ENCODE results near the gene MRPL27. TPM values are rescaled to one million over a fixed set of nuclear protein-coding genes. Genes with fewer than 3 reads are reported as not detected.

MRPL27 gene
- total and polyA plus RNA-seq, 2 donors (not counting 1 experiment from before 2014, with no cell fraction given): 32.5 to 40.2 TPM

DNA sequence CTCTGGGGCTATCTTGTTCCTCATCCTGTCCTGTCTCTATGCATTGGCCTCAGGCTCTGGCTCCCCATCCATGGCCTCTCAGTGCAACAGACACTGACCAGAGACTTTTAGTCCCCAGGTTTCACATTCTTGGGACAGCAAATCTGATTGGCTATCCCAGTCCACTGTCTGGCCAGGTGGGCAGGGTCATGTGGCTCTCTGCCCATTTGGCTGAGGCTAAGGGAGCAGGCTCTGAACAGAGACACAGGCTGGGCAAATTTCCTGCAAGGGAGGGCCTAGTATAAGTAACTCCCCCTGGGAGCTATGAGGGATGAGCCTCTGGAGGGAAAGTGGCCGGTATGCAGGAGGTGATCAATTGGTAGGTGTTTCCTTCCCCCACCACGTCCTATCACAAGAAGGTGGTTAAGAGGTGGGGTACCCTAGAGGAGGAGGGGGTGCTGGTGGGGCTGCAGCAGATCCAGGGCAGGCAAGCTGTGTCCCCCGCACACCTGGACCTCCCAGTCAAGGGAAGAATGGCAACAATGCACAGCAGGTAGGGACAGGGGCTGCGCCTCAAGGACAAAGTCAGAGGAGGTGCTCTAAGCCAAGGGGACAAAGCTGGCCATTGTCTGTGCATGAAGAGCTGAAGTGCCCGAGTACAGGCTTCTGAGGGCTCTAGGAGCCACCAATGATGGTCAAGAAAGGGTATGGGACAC is 13.8 kb downstream of the MRPL27 start:
- TF ChIP-seq, protein P1, sequence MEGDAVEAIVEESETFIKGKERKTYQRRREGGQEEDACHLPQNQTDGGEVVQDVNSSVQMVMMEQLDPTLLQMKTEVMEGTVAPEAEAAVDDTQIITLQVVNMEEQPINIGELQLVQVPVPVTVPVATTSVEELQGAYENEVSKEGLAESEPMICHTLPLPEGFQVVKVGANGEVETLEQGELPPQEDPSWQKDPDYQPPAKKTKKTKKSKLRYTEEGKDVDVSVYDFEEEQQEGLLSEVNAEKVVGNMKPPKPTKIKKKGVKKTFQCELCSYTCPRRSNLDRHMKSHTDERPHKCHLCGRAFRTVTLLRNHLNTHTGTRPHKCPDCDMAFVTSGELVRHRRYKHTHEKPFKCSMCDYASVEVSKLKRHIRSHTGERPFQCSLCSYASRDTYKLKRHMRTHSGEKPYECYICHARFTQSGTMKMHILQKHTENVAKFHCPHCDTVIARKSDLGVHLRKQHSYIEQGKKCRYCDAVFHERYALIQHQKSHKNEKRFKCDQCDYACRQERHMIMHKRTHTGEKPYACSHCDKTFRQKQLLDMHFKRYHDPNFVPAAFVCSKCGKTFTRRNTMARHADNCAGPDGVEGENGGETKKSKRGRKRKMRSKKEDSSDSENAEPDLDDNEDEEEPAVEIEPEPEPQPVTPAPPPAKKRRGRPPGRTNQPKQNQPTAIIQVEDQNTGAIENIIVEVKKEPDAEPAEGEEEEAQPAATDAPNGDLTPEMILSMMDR (IDR thresholded peaks at IDR 0.05): no peak
- no peak for TF ChIP-seq EZH2 (IDR thresholded peaks at IDR 0.05; ENCODE audit: borderline replicate concordance, insufficient read depth, low read depth, low read length, poor library complexity, severe bottlenecking)
- no peaks in the 10 kb centered on the region for H3K9me3 ChIP-seq (ENCODE audit: control extremely low read depth in 1 of 3, control insufficient read depth in 2 of 3, insufficient read depth in 1 of 3, low read length in 2 of 3)
- H4K20me1 ChIP-seq (ENCODE audit: control insufficient read depth, insufficient read depth, low read length, poor library complexity, severe bottlenecking): peaks cover 13% of the 10 kb centered on the region
- H3K4me1 ChIP-seq (ENCODE audit: control insufficient read depth in 2 of 2, insufficient read depth in 2 of 2, low read length in 2 of 2): peaks cover 5 to 8% of the 10 kb centered on the region in 2 donors
- no peak overlapping the region for H2AFZ ChIP-seq (ENCODE audit: insufficient read depth, low read depth, low read length, poor library complexity, severe bottlenecking)
- Mint-ChIP-seq H3K4me1 (peaks cover 8% of the 10 kb centered on the region), H3K27ac (no peak overlapping the region), H3K4me3 (no peak overlapping the region), H3K9me3 (ENCODE audit: insufficient read depth) (no peaks in the 10 kb centered on the region), H3K27me3 (no peaks in the 10 kb centered on the region)
- H3K4me2 ChIP-seq (replicated peaks; ENCODE audit: low read depth, low read length, poor library complexity, severe bottlenecking): no peak overlapping the region
- H3K36me3 ChIP-seq (replicated peaks in 1 of 2; ENCODE audit: control extremely low read depth in 1 of 2, control insufficient read depth in 1 of 2, extremely low read depth in 1 of 2, insufficient read depth in 2 of 2, low read length in 1 of 2): peaks cover 0 to 43% of the 10 kb centered on the region in 2 experiments
- no peak for ATAC-seq (ENCODE audit: low read depth)
- POLR2A ChIA-PET: no interaction called here
- 97% methylated on average over 3 of the region's 5 CpGs for WGBS (ENCODE audit: insufficient coverage)
- H3K9ac ChIP-seq (ENCODE audit: low read length): no peak overlapping the region
- no peak for DNase-seq
- intact Hi-C loops (cut with micrococcal nuclease): no loop called here
- no peak overlapping the region for H3K4me3 ChIP-seq (ENCODE audit: control extremely low read depth in 1 of 5, extremely low read depth in 1 of 5, insufficient read depth in 1 of 5, low read depth in 2 of 5, low read length in 4 of 5)
- H3K79me2 ChIP-seq (ENCODE audit: control insufficient read depth, insufficient read depth, low read length): peaks cover 4% of the 10 kb centered on the region
- no peak overlapping the region for H3K27ac ChIP-seq (ENCODE audit: low read length in 2 of 2)
- CTCF ChIA-PET: interaction anchor here (0.9 to 5.0 kb wide), 5 partner anchors 10 to 142 kb away, joined by 3 to 43 read pairs (median 18); partner anchors contain the start of genes LRRC59 and RSAD1
- H3K27me3 ChIP-seq (replicated peaks in 1 of 4; ENCODE audit: control extremely low read depth in 1 of 4, control insufficient read depth in 3 of 4, insufficient read depth in 4 of 4, low read length in 3 of 4): no peaks in the 10 kb centered on the region

DNA sequence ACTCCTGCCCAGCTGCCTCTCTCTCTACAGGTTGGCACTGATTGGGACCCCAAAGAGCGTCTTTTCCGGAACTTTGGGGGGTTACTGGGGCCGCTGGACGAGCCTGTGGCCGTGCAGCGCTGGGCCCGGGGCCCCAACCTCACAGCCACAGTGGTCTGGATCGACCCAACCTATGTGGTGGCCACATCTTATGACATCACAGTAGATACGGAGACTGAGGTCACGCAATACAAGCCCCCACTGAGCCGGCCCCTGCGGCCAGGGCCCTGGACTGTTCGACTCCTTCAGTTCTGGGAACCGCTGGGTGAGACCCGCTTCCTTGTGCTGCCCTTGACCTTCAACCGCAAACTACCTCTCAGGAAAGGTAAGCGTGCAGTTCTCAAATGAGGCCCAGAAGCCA is 14.8 kb downstream of the MRPL27 start:
- ChIA-PET CTCF (interaction anchor here (0.7 to 0.9 kb wide), 2 partner anchors 14 to 21 kb away, joined by 3 read pairs; no protein-coding TSS in a partner anchor), POLR2A (interaction anchor here (0.7 kb wide), 1 partner anchor 9 kb away, joined by 8 read pairs; no protein-coding TSS in a partner anchor)
- peaks cover 5 to 8% of the 10 kb centered on the region in 2 donors for H3K4me1 ChIP-seq (ENCODE audit: control insufficient read depth in 2 of 2, insufficient read depth in 2 of 2, low read length in 2 of 2)

More for the DNA sequence above, 14.8 kb downstream of the MRPL27 start:
- H3K4me1 Mint-ChIP-seq: peaks cover 8% of the 10 kb centered on the region
- Histone ChIP-seq H3K79me2 (ENCODE audit: control insufficient read depth, insufficient read depth, low read length) (peaks cover 4% of the 10 kb centered on the region), H3K27ac (ENCODE audit: low read length in 2 of 2) (no peak overlapping the region), H3K4me2 (replicated peaks; ENCODE audit: low read depth, low read length, poor library complexity, severe bottlenecking) (no peak overlapping the region), H3K36me3 (replicated peaks in 1 of 2; ENCODE audit: control extremely low read depth in 1 of 2, control insufficient read depth in 1 of 2, extremely low read depth in 1 of 2, insufficient read depth in 2 of 2, low read length in 1 of 2) (peaks cover 0 to 51% of the 10 kb centered on the region in 2 experiments), H2AFZ (ENCODE audit: insufficient read depth, low read depth, low read length, poor library complexity, severe bottlenecking) (no peak overlapping the region), H3K27me3 (replicated peaks in 1 of 4; ENCODE audit: control extremely low read depth in 1 of 4, control insufficient read depth in 3 of 4, insufficient read depth in 4 of 4, low read length in 3 of 4) (no peaks in the 10 kb centered on the region), H3K9me3 (ENCODE audit: control extremely low read depth in 1 of 3, control insufficient read depth in 2 of 3, insufficient read depth in 1 of 3, low read length in 2 of 3) (no peaks in the 10 kb centered on the region), H3K9ac (ENCODE audit: low read length) (no peak overlapping the region), H4K20me1 (ENCODE audit: control insufficient read depth, insufficient read depth, low read length, poor library complexity, severe bottlenecking) (peaks cover 13% of the 10 kb centered on the region), H3K4me3 (ENCODE audit: control extremely low read depth in 1 of 5, extremely low read depth in 1 of 5, insufficient read depth in 1 of 5, low read depth in 2 of 5, low read length in 4 of 5) (no peak overlapping the region)
- ATAC-seq (ENCODE audit: low read depth) (no peak), DNase-seq (no peak)
- TF ChIP-seq, protein P1 (IDR thresholded peaks at IDR 0.05): no peak
- TF ChIP-seq EZH2 (IDR thresholded peaks at IDR 0.05; ENCODE audit: borderline replicate concordance, insufficient read depth, low read depth, low read length, poor library complexity, severe bottlenecking): no peak
- H3K27me3 Mint-ChIP-seq: no peaks in the 10 kb centered on the region
- no peaks in the 10 kb centered on the region for H3K9me3 Mint-ChIP-seq (ENCODE audit: insufficient read depth)
- H3K4me3 Mint-ChIP-seq: no peak overlapping the region
- 95% methylated on average over 14 of the region's 17 CpGs for WGBS (ENCODE audit: insufficient coverage)
- intact Hi-C loops (cut with micrococcal nuclease): no loop called here
- no peak overlapping the region for H3K27ac Mint-ChIP-seq

Data from B cell (primary cell).